PC-3 (cell line): Measurements from ENCODE around the gene SLC33A1. TPM values are rescaled to one million over a fixed set of nuclear protein-coding genes. Genes with fewer than 3 reads are reported as not detected.
A peak's percentile ranks its signal among the peaks of the same experiment; 100 is the strongest.

ENCODE experiments used
- ATAC-seq: fragments of 200-7000 bp; cut with Tn5 transposase; 2 replicates; pipeline ENCODE4 v1.9.1; 2020; ENCODE audit warnings: mild to moderate bottlenecking, moderate library complexity
- BruUV-seq: library from RNA; stranded (reverse); fragments of 400-500 nt; replicated peaks from 2 replicates; lab custom pipeline; 2021; lab: Mats Ljungman, UMichigan
- CTCF ChIA-PET: fragments of 300-600 bp; sonication (Branson Sonifier 250); formaldehyde crosslinking; loops from one replicate; lab custom pipeline; 2022; ENCODE audit warnings: antibody characterized with exemption; lab: Charles Lee
- POLR2A ChIA-PET: fragments of 300-600 bp; sonication (Branson Sonifier 250); formaldehyde crosslinking; loops from one replicate; lab custom pipeline; 2022; ENCODE audit warnings: antibody characterized with exemption; ENCODE audit not compliant: unreplicated experiment; lab: Charles Lee
- DNase-seq: peaks from one replicate; pipeline ENCODE4 v3.0.0-alpha.2; 2015
- H2AFZ ChIP-seq: fragments of 300-600 bp; sonication (generic); 2 replicates; pipeline ENCODE4 v1.6.0; 2016; ENCODE audit warnings: antibody characterized with exemption, low read length
- H3F3A ChIP-seq: fragments of 300-600 bp; sonication (generic); one replicate; pipeline ENCODE4 v1.6.0; 2017; ENCODE audit warnings: antibody characterized with exemption, low read length, control low read depth, mild to moderate bottlenecking; ENCODE audit not compliant: unreplicated experiment
- H3K27ac ChIP-seq: fragments of 300-600 bp; sonication (generic); 2 replicates; pipeline ENCODE4 v1.5.1; 2016; ENCODE audit warnings: mild to moderate bottlenecking, low read length
- H3K27me3 ChIP-seq: fragments of 300-600 bp; sonication (generic); 2 replicates; pipeline ENCODE4 v1.6.1; 2016; ENCODE audit warnings: low read length, mixed read lengths
- H3K36me3 ChIP-seq: fragments of 300-600 bp; sonication (generic); 2 replicates; pipeline ENCODE4 v1.6.1; 2016; ENCODE audit warnings: low read depth, mixed run types, low read length, mixed read lengths
- H3K4me1 ChIP-seq: fragments of 300-600 bp; sonication (generic); 2 replicates; pipeline ENCODE4 v1.5.1; 2016; ENCODE audit warnings: low read length; ENCODE audit not compliant: insufficient read depth
- H3K4me2 ChIP-seq: fragments of 300-600 bp; sonication (generic); 2 replicates; pipeline ENCODE4 v1.6.0; 2016; ENCODE audit warnings: low read length
- H3K4me3 ChIP-seq: fragments of 300-600 bp; sonication (generic); 2 replicates; pipeline ENCODE4 v1.5.1; 2016; ENCODE audit warnings: mild to moderate bottlenecking, low read length, mixed read lengths
- H3K79me2 ChIP-seq: fragments of 300-600 bp; sonication (generic); 2 replicates; pipeline ENCODE4 v1.6.1; 2017; ENCODE audit warnings: low read length, mixed read lengths
- H3K9ac ChIP-seq: fragments of 300-600 bp; sonication (generic); 2 replicates; pipeline ENCODE4 v1.6.0; 2016; ENCODE audit warnings: mild to moderate bottlenecking, low read length
- H3K9me2 ChIP-seq: fragments of 300-600 bp; sonication (generic); replicated peaks from 2 replicates; pipeline ENCODE4 v1.6.1; 2016; ENCODE audit warnings: mixed run types, low read length, mixed read lengths
- H3K9me3 ChIP-seq: fragments of 300-600 bp; sonication (generic); 2 replicates; pipeline ENCODE4 v1.6.1; 2016; ENCODE audit warnings: low read length, mixed read lengths
- H4K20me1 ChIP-seq: fragments of 300-600 bp; sonication (generic); 2 replicates; pipeline ENCODE4 v1.6.1; 2016; ENCODE audit warnings: low read length, mixed read lengths
- CTCF ChIP-seq: fragments of 300-600 bp; sonication (generic); conservative IDR thresholded peaks from 2 replicates; pipeline ENCODE4 v1.5.1; 2017; ENCODE audit warnings: antibody characterized with exemption, low read depth, mild to moderate bottlenecking, low read length
- EZH2 ChIP-seq: fragments of 300-600 bp; sonication (generic); IDR thresholded peaks from one replicate; pipeline ENCODE4 v1.6.1; 2017; ENCODE audit warnings: antibody characterized with exemption, mild to moderate bottlenecking, low read length; ENCODE audit not compliant: unreplicated experiment
- EZH2phosphoT487 ChIP-seq: fragments of 300-600 bp; sonication (generic); IDR thresholded peaks from 2 replicates; pipeline ENCODE4 v1.6.1; 2018; ENCODE audit warnings: mild to moderate bottlenecking, antibody characterized with exemption, low read length, borderline replicate concordance
- intact Hi-C: fragments of 100-400 bp; cut with micrococcal nuclease; formaldehyde crosslinking; loops from 2 replicates; pipeline ENCODE4 v1.9.0; 2023
- total RNA-seq: library from RNA; depleted of rRNA; stranded (reverse); fragments of >200 nt; gene quantifications from 2 replicates; pipeline ENCODE4 v1.2.3, GENCODE V29; 2014

The SLC33A1 gene
- total RNA-seq, 1 experiment from 2014 or later: 32.9 TPM

DNA sequence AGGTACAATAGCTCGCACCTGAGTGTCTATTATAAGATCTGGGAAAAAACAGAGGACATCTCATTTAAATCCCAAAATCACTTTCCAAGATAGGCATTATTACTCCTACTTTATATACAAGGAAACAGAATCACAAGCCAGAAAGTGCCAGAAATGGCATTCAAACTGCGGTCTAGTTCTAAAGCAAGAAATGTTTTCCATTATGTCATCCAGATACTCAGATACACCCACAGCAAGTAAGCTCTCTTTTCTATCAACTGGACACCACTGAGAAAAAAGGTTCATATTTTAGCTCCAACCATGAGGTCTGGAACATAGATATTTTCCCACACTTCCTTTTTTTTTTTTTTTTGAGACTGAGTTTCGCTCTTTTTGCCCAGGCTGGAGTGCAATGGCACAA lies 8.1 kb downstream of the SLC33A1 start:
- no peak overlapping the region for H3K27ac ChIP-seq
- no peaks in the 10 kb centered on the region for H3K36me3 ChIP-seq
- H3K4me3 ChIP-seq: no peak overlapping the region
- H3K9me3 ChIP-seq: no peaks in the 10 kb centered on the region
- no peaks in the 10 kb centered on the region for H3K27me3 ChIP-seq
- no peak overlapping the region for H3K4me2 ChIP-seq
- POLR2A ChIA-PET: interaction anchor here (0.6 to 0.7 kb wide), 2 partner anchors 9 to 482 kb away, joined by 6 read pairs; no protein-coding TSS in a partner anchor
- H3K79me2 ChIP-seq: peaks cover 64% of the 10 kb centered on the region
- intact Hi-C loops: no loop called here
- H3K9ac ChIP-seq: no peak overlapping the region
- CTCF ChIA-PET: interaction anchor here (1.4 kb wide), 1 partner anchor 40 kb away, joined by 5 read pairs; the partner anchor contains the start of gene C3orf33
- BruUV-seq: no TSS peak
- DNase-seq (no peak), ATAC-seq (no peak)
- no peaks in the 10 kb centered on the region for H4K20me1 ChIP-seq
- H3K9me2 ChIP-seq: no peaks in the 10 kb centered on the region
- H2AFZ ChIP-seq: no peak overlapping the region
- H3F3A ChIP-seq: no peaks in the 10 kb centered on the region
- TF ChIP-seq EZH2 (no peak), CTCF (no peak), EZH2phosphoT487 (no peak)
- peaks cover 5% of the 10 kb centered on the region; the same call in 1 of the 2 replicates for H3K4me1 ChIP-seq

- no peak overlapping the region for H3K4me3 ChIP-seq
- H3K9me2 ChIP-seq: no peaks in the 10 kb centered on the region
- ATAC-seq (no peak), DNase-seq (no peak)
- TF ChIP-seq EZH2phosphoT487: no peak
- TF ChIP-seq CTCF: no peak
- TF ChIP-seq EZH2: no peak
- H3K4me1 ChIP-seq: no peaks in the 10 kb centered on the region
- H3K36me3 ChIP-seq: no peaks in the 10 kb centered on the region
- H3F3A ChIP-seq: no peaks in the 10 kb centered on the region
- ChIA-PET CTCF (no interaction called here), POLR2A (no interaction called here)
- no peak overlapping the region for H3K9ac ChIP-seq
- no peaks in the 10 kb centered on the region for H3K27me3 ChIP-seq
- intact Hi-C loops: no loop called here
- no peak overlapping the region for H3K27ac ChIP-seq
- no peaks in the 10 kb centered on the region for H4K20me1 ChIP-seq
- peaks cover 43% of the 10 kb centered on the region for H3K79me2 ChIP-seq
- no peak overlapping the region for H2AFZ ChIP-seq
- H3K9me3 ChIP-seq: no peaks in the 10 kb centered on the region
- H3K4me2 ChIP-seq: no peak overlapping the region
- TSS peak; percentile 6 for BruUV-seq
Observed at GRCh38 chr3:155843569-155843968, 10.7 kb downstream of the SLC33A1 start.

DNA sequence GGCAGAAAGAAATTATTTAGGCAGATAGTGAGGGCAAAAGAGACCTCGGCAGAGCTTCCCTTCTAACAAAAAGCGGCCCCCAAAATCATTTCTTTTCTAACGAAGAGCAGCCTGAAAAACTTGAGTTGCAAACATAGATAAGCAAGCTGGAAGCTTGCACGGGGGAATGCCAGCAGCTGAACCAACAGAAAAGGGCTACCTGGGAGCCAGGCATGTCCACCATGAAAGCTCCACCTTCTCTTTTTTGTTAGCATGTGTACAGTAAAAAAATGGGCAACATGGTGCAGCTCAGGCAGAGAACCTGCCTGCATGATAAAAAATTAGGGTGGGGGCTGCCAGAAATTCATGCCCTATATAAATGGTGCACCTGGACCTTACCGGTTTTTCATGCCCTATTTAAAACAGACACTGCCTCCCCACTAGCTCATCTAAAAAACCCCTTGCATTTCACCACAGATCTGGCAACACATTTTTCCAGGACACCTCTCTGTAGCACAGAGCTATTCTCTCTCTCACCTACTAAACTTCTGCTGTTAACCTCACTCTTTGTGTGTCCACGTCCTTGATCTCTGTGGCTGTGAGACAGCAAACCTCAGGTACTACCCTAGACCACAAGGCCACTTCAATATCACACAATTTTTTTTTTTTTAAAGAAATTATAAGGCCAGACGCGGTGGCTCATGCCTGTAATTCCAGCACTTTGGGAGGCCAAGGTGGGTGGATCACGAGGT lies 18.7 kb downstream of the SLC33A1 start:
- ATAC-seq: no peak

More for the DNA sequence above, 18.7 kb downstream of the SLC33A1 start:
- Histone ChIP-seq H2AFZ (no peak overlapping the region), H3K27ac (no peak overlapping the region), H3K9me3 (no peaks in the 10 kb centered on the region), H3K9me2 (no peaks in the 10 kb centered on the region), H4K20me1 (no peaks in the 10 kb centered on the region), H3K4me3 (no peak overlapping the region), H3K36me3 (no peaks in the 10 kb centered on the region; the same call in none of the 2 replicates), H3K4me1 (no peaks in the 10 kb centered on the region), H3K9ac (no peak overlapping the region), H3K79me2 (no peaks in the 10 kb centered on the region), H3K4me2 (no peak overlapping the region), H3K27me3 (no peaks in the 10 kb centered on the region), H3F3A (no peaks in the 10 kb centered on the region)
- BruUV-seq: no TSS peak
- intact Hi-C loops: no loop called here
- ChIA-PET CTCF (no interaction called here), POLR2A (no interaction called here)
- no peak for DNase-seq
- TF ChIP-seq EZH2phosphoT487 (no peak), EZH2 (no peak), CTCF (no peak)
